Activated CD8-positive, alpha-beta memory T cell treated with anti-CD3 and anti-CD28 coated beads, Interleukin-2, amount 10 ng/mL, durations not matched to agents 7 days and 5 days (primary cell): ENCODE data around the gene NEGR1. TPM values are rescaled to one million over a fixed set of nuclear protein-coding genes. Genes with fewer than 3 reads are reported as not detected.

Source experiments
- ATAC-seq: fragments of 150-1000 bp; cut with Tn5 transposase; one replicate; pipeline ENCODE4 v1.10.0; 2021; ENCODE audit warnings: moderate library complexity
- CTCF ChIA-PET: fragments of 350-600 bp; sonication (Branson Sonifier 250); formaldehyde crosslinking; loops from one replicate; lab custom pipeline; 2021; ENCODE audit warnings: antibody characterized with exemption; lab: Charles Lee
- DNase-seq: peaks from one replicate; pipeline ENCODE4 v3.0.0-alpha.2; 2020
- H3K27ac Mint-ChIP-seq: one replicate; pipeline ENCODE4 v1.8.0; 2021; ENCODE audit warnings: mild to moderate bottlenecking, mixed read lengths
- H3K27me3 Mint-ChIP-seq: one replicate; pipeline ENCODE4 v1.8.0; 2021; ENCODE audit warnings: mixed read lengths
- H3K36me3 Mint-ChIP-seq: one replicate; pipeline ENCODE4 v1.8.0; 2021; ENCODE audit warnings: mild to moderate bottlenecking, mixed read lengths
- H3K4me1 Mint-ChIP-seq: one replicate; pipeline ENCODE4 v1.8.0; 2021; ENCODE audit warnings: mixed read lengths
- H3K4me3 Mint-ChIP-seq: one replicate; pipeline ENCODE4 v1.8.0; 2021; ENCODE audit warnings: mild to moderate bottlenecking, moderate library complexity, mixed read lengths
- H3K9me3 Mint-ChIP-seq: one replicate; pipeline ENCODE4 v1.8.0; 2022; ENCODE audit warnings: low read depth, mixed read lengths
- total RNA-seq, 2 experiments: library from RNA; stranded (reverse); gene quantifications; one replicate each; pipeline ENCODE4 v1.2.3, GENCODE V29; 2021

Gene NEGR1
- total RNA-seq, 2 experiments from 2014 or later, result not detected

GRCh38 chr1:72013161-72013560 lies 269.2 kb downstream of the NEGR1 start:
- H3K4me1 Mint-ChIP-seq, result no peaks in the 10 kb centered on the region
- no peak overlapping the region for H3K27ac Mint-ChIP-seq
- ATAC-seq (no peak), DNase-seq (no peak)
- H3K4me3 Mint-ChIP-seq, result no peak overlapping the region
- no peaks in the 10 kb centered on the region for H3K36me3 Mint-ChIP-seq
- peaks cover 3% of the 10 kb centered on the region for H3K9me3 Mint-ChIP-seq
- CTCF ChIA-PET, result no interaction called here
- H3K27me3 Mint-ChIP-seq, result no peaks in the 10 kb centered on the region

- CTCF ChIA-PET, result no interaction called here
- Mint-ChIP-seq H3K4me1 (no peaks in the 10 kb centered on the region), H3K9me3 (peaks cover 3% of the 10 kb centered on the region), H3K27me3 (no peaks in the 10 kb centered on the region), H3K36me3 (no peaks in the 10 kb centered on the region), H3K4me3 (no peak overlapping the region), H3K27ac (no peak overlapping the region)
- ATAC-seq (no peak), DNase-seq (no peak)
Measured at GRCh38 chr1:72011721-72012120, 270.6 kb downstream of the NEGR1 start.

DNA sequence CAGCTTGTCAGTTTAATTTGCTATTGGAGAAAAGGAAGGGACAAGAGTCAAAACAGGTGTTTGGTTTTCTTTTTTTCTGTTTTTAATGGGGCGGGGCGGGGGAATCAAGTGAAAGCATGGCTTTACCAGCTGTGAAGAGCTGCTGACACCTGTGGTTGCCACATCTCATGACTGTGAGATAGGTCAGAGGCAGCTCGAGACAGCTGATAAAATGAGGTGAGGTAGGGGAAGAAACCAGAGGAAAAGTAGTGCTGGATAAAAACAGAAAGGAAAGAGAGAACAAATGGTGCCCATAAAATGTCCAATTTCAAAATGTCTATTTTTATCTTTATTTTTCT lies 272.3 kb downstream of the NEGR1 start:
- Mint-ChIP-seq H3K36me3 (no peaks in the 10 kb centered on the region), H3K9me3 (peaks cover 6% of the 10 kb centered on the region), H3K4me3 (no peak overlapping the region), H3K27me3 (no peaks in the 10 kb centered on the region), H3K27ac (no peak overlapping the region), H3K4me1 (no peaks in the 10 kb centered on the region)
- DNase-seq (no peak), ATAC-seq (no peak)
- CTCF ChIA-PET, result no interaction called here

GRCh38 chr1:72009173-72010093 lies 272.9 kb downstream of the NEGR1 start:
- Mint-ChIP-seq H3K9me3 (peaks cover 6% of the 10 kb centered on the region), H3K36me3 (no peaks in the 10 kb centered on the region), H3K4me1 (no peaks in the 10 kb centered on the region), H3K27ac (no peak overlapping the region), H3K4me3 (no peak overlapping the region), H3K27me3 (no peaks in the 10 kb centered on the region)
- DNase-seq, result no peak
- no peak for ATAC-seq
- CTCF ChIA-PET, result no interaction called here

- H3K4me3 Mint-ChIP-seq, result no peak overlapping the region
- CTCF ChIA-PET, result no interaction called here
- ATAC-seq (no peak), DNase-seq (no peak)
- no peaks in the 10 kb centered on the region for H3K4me1 Mint-ChIP-seq
- no peaks in the 10 kb centered on the region for H3K27me3 Mint-ChIP-seq
- H3K36me3 Mint-ChIP-seq, result no peaks in the 10 kb centered on the region
- H3K9me3 Mint-ChIP-seq, result peaks cover 8% of the 10 kb centered on the region
- H3K27ac Mint-ChIP-seq, result no peak overlapping the region
Measured at GRCh38 chr1:72007312-72007711, 275.0 kb downstream of the NEGR1 start.

DNA sequence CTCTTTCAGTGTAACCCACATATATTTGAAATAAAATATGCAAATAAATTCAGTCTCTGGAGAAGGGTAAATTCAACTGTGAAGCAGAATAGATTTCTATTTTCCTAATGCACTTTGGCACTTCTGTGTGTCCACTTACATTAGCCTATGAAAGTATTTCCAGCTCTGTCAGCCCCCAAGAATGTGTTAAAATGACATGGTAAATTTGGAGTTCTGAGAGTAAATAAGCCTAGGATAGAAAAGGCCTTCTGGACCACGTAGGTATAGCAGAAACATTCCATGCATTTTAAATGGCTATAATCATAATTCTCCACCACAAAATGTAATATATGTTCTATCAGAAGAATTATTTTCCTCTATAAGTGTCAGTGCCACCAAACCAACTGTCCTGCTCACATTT lies 276.2 kb downstream of the NEGR1 start:
- H3K9me3 Mint-ChIP-seq, result peaks cover 5% of the 10 kb centered on the region
- no peaks in the 10 kb centered on the region for H3K36me3 Mint-ChIP-seq
- no peak overlapping the region for H3K27ac Mint-ChIP-seq
- H3K27me3 Mint-ChIP-seq, result no peaks in the 10 kb centered on the region
- no peak for ATAC-seq
- H3K4me3 Mint-ChIP-seq, result no peak overlapping the region
- no peak for DNase-seq
- H3K4me1 Mint-ChIP-seq, result no peaks in the 10 kb centered on the region
- CTCF ChIA-PET, result no interaction called here

DNA sequence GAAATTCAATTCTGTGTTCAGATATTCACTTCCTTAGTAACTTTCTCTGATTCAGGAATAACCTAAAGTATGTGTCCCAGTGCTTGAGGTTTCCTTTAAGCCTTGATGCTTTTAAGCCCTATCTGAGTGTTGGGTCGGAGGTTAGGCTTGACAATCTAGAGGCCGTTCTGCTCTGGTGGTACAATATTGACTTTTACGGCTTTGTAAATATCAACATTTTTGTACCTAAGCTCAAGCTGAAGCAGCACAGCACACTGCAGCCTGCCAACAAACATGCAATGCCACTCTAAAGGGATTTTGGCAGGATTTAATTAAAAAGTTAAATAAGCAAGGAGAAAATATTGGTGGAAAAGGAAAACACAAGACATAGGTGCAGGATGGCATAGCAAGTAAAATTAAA lies 279.2 kb downstream of the NEGR1 start:
- Mint-ChIP-seq H3K4me3 (no peak overlapping the region), H3K27me3 (no peaks in the 10 kb centered on the region), H3K4me1 (no peaks in the 10 kb centered on the region), H3K27ac (no peak overlapping the region), H3K36me3 (no peaks in the 10 kb centered on the region), H3K9me3 (peaks cover 7% of the 10 kb centered on the region)
- ATAC-seq (no peak), DNase-seq (no peak)
- CTCF ChIA-PET, result no interaction called here

DNA sequence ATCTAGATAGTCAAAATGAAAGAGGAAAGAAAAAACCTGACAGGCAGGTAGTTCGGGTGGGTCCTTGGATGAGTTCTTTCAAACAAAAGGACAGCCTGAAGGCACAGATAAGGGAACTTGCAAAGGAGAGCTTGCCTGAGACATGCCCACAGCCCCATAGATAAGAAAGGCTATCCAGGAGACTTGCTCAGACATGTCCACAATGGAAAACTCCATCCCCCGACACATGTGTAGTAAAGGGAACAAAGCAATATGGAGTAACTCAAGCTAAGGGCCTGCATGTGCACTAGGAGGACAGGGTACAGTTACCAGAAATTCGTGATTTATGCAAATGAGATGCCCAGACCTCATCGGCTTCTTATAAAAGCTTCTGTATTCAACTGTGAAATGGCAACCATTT lies 281.5 kb downstream of the NEGR1 start:
- CTCF ChIA-PET, result no interaction called here
- Mint-ChIP-seq H3K4me3 (no peak overlapping the region), H3K9me3 (peaks cover 4% of the 10 kb centered on the region), H3K4me1 (no peaks in the 10 kb centered on the region), H3K36me3 (no peaks in the 10 kb centered on the region), H3K27me3 (no peaks in the 10 kb centered on the region), H3K27ac (no peak overlapping the region)
- DNase-seq, result no peak
- no peak for ATAC-seq

DNA sequence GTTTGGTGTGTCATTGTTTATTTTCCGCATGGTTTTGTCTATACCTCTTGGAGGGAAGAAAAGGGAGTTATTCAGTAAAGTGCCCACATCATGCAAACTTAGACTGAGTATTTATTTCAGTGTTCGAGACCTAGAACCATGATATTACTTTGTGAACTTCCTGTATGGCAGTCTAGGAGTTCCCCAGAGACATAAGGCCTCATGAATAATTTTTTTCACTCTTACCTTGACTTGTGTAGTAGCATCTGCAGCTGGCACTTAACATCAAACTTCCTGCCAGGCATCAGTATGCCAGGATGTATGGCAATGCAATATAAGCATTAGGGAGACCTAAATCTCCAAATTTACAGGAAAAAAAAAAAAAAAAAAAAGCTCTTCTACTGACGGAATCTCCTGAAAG lies 287.7 kb downstream of the NEGR1 start:
- CTCF ChIA-PET, result no interaction called here
- H3K27ac Mint-ChIP-seq, result no peak overlapping the region

GRCh38 chr1:71987181-71987580 lies 295.2 kb downstream of the NEGR1 start:
- DNase-seq (no peak), ATAC-seq (no peak)
- Mint-ChIP-seq H3K4me1 (no peaks in the 10 kb centered on the region), H3K9me3 (peaks cover 7% of the 10 kb centered on the region), H3K27me3 (no peaks in the 10 kb centered on the region), H3K27ac (no peak overlapping the region), H3K4me3 (no peak overlapping the region), H3K36me3 (no peaks in the 10 kb centered on the region)
- CTCF ChIA-PET, result no interaction called here

More for the DNA sequence above, 287.7 kb downstream of the NEGR1 start:
- DNase-seq (no peak), ATAC-seq (no peak)
- Mint-ChIP-seq H3K9me3 (peaks cover 2% of the 10 kb centered on the region), H3K27me3 (no peaks in the 10 kb centered on the region), H3K4me1 (no peaks in the 10 kb centered on the region), H3K36me3 (no peaks in the 10 kb centered on the region), H3K4me3 (no peak overlapping the region)

GRCh38 chr1:71986160-71986559 lies 296.2 kb downstream of the NEGR1 start:
- no peaks in the 10 kb centered on the region for H3K36me3 Mint-ChIP-seq
- H3K4me3 Mint-ChIP-seq, result no peak overlapping the region
- H3K27ac Mint-ChIP-seq, result no peak overlapping the region
- H3K9me3 Mint-ChIP-seq, result peaks cover 7% of the 10 kb centered on the region
- CTCF ChIA-PET, result no interaction called here
- no peaks in the 10 kb centered on the region for H3K27me3 Mint-ChIP-seq
- DNase-seq (no peak), ATAC-seq (no peak)
- H3K4me1 Mint-ChIP-seq, result no peaks in the 10 kb centered on the region

GRCh38 chr1:71980556-71980955 lies 301.8 kb downstream of the NEGR1 start:
- ATAC-seq (no peak), DNase-seq (no peak)
- H3K36me3 Mint-ChIP-seq, result no peaks in the 10 kb centered on the region
- no peak overlapping the region for H3K27ac Mint-ChIP-seq
- no peaks in the 10 kb centered on the region for H3K4me1 Mint-ChIP-seq
- CTCF ChIA-PET, result no interaction called here
- no peak overlapping the region for H3K4me3 Mint-ChIP-seq
- no peaks in the 10 kb centered on the region for H3K27me3 Mint-ChIP-seq
- H3K9me3 Mint-ChIP-seq, result peaks cover 5% of the 10 kb centered on the region

GRCh38 chr1:71979882-71980281 lies 302.5 kb downstream of the NEGR1 start:
- no peak for DNase-seq
- CTCF ChIA-PET, result no interaction called here
- no peaks in the 10 kb centered on the region for H3K27me3 Mint-ChIP-seq

DNA sequence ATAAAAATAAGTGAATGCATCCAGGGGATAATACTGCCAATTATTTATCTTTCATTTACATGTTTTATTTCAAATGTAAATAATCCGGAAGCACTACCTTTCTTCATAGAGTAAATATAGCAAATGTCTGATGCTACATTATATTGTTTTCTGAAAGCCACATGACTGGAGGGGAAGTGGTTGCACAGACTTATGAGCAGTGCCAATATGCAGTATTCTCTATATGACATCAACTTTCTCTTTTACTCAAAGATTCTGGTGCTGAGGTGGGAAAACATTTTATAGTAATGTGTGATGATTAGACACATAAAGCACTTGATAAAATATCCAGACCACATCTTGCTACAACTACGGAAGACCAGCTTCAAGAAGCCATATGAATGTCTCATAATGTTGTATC lies 314.7 kb downstream of the NEGR1 start:
- Mint-ChIP-seq H3K4me1 (peaks cover 2% of the 10 kb centered on the region), H3K36me3 (no peaks in the 10 kb centered on the region), H3K4me3 (no peak overlapping the region), H3K27ac (no peak overlapping the region), H3K27me3 (no peaks in the 10 kb centered on the region), H3K9me3 (peaks cover 3% of the 10 kb centered on the region)
- ATAC-seq (no peak), DNase-seq (no peak)
- CTCF ChIA-PET, result no interaction called here

More at GRCh38 chr1:71979882-71980281, 302.5 kb downstream of the NEGR1 start:
- Mint-ChIP-seq H3K27ac (no peak overlapping the region), H3K9me3 (peaks cover 5% of the 10 kb centered on the region), H3K4me3 (no peak overlapping the region), H3K36me3 (no peaks in the 10 kb centered on the region), H3K4me1 (no peaks in the 10 kb centered on the region)
- ATAC-seq, result no peak
